ENCODE measurements around the gene MOG.

MOG gene

DNA sequence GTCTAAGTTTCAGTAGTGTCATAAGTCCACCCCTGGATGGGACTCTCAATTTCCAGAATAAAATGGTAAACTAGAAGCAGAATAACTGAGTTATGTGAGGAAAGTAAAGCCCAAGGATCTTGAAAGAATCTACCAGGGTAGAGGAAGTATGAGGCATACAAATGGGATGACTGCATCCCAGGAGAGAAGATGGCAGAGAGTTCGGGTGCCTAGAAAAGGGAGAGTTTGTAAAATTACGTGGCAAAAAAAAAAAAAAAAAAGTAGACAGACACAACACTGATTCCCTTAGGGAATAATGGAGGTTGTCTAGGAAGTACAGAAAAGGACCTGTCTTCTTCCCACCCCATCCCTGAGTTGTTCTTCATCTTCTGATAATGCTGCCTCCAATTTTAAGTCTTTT is 27.3 kb upstream of the MOG start:
- DNase-seq (ENCODE audit: low read depth), result no peak

DNA sequence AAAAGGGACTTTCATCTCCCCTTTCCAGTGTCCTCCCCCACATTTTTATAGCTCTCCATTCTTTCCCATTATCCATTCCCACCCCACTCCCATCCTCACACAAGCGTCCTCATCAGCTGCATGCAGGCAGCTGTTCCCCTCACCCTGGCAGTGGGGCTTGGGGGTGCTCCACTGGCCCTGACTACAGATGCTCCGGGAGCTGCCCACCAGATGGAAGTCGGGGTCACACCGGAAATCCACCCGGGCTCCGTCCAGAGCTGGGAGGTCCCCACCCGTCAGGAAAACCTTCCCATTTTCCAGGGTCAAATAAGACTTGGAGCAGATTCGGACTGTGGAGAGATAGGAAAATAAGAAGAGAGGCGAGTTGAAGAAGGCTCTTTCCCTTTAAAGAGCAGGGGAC is 26.6 kb upstream of the MOG start:
- no peak for DNase-seq (ENCODE audit: low read depth)
- no peak overlapping the region for H3K4me3 ChIP-seq (ENCODE audit: control insufficient read depth, low read depth, low read length)
- TF ChIP-seq, protein P1, sequence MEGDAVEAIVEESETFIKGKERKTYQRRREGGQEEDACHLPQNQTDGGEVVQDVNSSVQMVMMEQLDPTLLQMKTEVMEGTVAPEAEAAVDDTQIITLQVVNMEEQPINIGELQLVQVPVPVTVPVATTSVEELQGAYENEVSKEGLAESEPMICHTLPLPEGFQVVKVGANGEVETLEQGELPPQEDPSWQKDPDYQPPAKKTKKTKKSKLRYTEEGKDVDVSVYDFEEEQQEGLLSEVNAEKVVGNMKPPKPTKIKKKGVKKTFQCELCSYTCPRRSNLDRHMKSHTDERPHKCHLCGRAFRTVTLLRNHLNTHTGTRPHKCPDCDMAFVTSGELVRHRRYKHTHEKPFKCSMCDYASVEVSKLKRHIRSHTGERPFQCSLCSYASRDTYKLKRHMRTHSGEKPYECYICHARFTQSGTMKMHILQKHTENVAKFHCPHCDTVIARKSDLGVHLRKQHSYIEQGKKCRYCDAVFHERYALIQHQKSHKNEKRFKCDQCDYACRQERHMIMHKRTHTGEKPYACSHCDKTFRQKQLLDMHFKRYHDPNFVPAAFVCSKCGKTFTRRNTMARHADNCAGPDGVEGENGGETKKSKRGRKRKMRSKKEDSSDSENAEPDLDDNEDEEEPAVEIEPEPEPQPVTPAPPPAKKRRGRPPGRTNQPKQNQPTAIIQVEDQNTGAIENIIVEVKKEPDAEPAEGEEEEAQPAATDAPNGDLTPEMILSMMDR (conservative IDR thresholded peaks at IDR 0.05; ENCODE audit: control insufficient read depth, insufficient read depth, low read depth, low read length), result no peak

More for the DNA sequence above, 27.3 kb upstream of the MOG start:
- TF ChIP-seq, protein P1 (conservative IDR thresholded peaks at IDR 0.05; ENCODE audit: control insufficient read depth, insufficient read depth, low read depth, low read length), result no peak
- no peak overlapping the region for H3K4me3 ChIP-seq (ENCODE audit: control insufficient read depth, low read depth, low read length)

DNA sequence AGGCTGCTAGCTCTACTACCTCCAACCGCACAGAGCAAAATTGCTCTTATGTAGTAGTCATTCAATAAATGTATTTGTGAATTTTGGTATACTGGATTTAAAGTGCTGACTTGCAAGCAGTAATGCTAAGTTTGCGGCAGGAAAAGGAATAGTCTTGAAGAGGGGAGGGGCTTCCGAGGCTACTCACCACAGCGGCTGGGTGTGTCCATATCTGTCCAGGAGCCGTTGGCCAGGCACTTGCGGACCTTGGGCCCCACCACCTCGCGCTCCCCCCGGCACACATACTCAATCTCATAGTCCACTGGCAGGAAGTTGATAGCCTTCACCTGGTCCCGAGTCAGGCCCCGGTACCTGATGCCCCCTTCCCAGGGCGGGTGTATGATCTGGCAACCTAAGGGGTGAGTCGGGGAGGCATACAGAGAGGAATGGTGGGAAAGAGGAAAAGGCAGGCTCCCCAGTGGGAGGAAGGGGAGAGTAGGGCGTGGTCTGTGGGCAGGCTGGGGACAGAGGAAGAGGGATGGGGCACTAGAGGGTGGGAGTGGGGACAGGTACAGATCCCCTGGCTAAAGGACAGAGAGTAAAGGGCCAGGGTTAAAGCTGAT is 25.6 kb upstream of the MOG start:
- TF ChIP-seq, protein P1 (conservative IDR thresholded peaks at IDR 0.05; ENCODE audit: control insufficient read depth, insufficient read depth, low read depth, low read length), result no peak
- no peak for DNase-seq (ENCODE audit: low read depth)
- H3K4me3 ChIP-seq (ENCODE audit: control insufficient read depth, low read depth, low read length), result peak overlapping the region; percentile 60

DNA sequence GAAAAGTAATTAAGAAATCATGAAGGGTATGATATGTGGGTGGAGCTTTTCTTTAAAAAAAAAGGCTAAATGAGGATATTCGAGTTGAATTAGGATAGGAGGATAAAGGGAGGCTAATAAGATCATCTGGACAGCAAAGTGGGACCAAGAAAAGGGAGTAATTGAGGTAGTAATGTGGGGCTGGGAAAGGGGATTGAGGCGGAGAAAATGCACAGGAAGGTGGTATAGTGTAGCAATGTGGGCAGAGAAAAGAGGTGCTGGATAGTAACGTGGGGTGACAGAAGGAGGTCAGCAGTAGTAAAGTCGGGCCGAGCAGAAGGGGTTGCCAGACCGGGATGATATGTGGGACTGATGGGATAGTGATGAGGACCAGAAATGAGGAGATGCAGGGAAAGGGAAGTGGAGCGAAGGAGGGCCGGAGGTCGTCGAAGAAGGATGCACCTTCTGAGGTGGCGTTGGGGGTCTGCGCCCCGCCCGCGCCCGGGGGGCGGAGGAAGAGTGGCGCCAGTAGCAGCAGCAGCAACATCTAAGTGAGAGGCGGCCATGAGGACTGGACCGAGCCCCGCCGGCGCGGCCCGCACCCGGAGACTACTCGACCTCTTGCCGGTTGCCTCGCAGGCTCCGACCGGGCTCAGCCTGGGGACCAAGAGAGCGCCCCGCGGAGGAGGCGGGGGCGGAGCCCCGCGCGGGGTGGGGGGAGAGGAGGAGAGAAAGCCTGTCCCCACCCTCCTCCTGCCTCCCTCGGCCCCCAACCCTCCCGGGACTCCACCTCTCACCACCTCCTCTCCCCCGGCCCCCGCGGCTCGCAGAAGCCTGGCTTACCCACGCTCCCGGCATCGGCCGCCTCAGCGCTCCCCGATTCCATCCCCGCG is 24.8 kb upstream of the MOG start:
- TF ChIP-seq, protein P1 (conservative IDR thresholded peaks at IDR 0.05; ENCODE audit: control insufficient read depth, insufficient read depth, low read depth, low read length), result no peak

DNA sequence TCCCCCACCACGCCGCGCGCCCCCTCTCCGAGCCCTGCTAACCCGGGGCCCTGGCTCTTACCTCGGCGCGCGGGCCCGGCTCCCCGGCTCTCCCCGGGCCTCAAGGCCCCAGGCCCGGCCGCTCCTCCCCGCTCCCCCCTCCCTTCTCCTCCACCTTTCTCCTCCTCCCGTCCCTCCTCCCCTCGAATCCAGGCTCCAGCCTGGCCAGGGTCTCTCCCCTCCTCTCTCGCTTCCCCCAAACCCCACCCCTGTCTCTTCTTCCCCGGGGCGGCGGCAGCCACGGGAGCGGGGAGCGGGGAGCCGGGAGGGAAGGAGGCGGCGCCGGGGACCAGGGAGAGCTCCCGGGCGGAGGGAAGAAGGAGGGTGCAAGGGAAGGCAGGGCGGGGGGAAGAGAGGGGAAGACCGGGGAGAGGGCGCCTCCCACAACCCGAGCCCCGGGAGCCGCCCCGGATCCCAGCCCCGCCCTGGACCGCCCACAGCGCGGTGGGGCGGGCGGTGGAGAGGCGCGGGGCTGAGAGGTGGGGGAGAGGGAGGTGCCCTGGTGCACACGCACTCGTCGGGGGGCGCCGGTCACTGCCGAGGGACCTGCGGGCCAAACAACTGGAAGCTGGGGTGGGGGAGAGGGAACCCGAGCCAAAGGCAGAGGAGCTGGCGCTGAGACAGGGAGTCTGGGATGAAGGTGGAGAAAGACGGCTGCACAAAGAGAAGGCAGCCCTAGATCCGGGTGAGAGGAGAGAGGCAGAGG is 23.9 kb upstream of the MOG start, which contains the start of gene GABBR1:
Gene GABBR1 (minus strand): TSS at position 395 of the 745 bp plus-strand sequence. CDS start 798 bp downstream, outside the sequence.
- peak within 1 kb of the TSS; percentile 60 for H3K4me3 ChIP-seq (ENCODE audit: control insufficient read depth, low read depth, low read length)
- TF ChIP-seq, protein P1 (conservative IDR thresholded peaks at IDR 0.05; ENCODE audit: control insufficient read depth, insufficient read depth, low read depth, low read length), result no peak
- DNase-seq (ENCODE audit: low read depth), result peak; percentile 74

More for the DNA sequence above, 24.8 kb upstream of the MOG start:
- DNase-seq (ENCODE audit: low read depth), result peak; percentile 50
- peak overlapping the region; percentile 60 for H3K4me3 ChIP-seq (ENCODE audit: control insufficient read depth, low read depth, low read length)

DNA sequence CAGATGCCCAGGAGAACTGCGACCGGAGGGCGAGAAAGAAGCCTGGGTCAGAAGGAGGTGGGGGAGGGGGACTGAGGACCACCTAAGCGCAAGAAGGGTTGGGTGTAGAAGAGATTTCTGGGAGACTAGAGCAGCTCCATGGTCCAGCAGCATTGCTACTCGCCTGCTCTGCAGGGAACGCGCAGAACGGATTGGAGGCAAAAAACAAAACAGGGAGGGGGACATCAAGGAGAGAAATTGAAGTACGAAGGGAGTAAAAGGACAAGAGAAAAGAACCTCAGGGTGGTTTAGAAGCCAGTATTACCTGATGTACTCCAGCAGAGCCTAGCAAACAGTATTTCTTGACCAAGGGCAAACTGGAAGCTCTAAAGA is 23.4 kb upstream of the MOG start:
- TF ChIP-seq, protein P1 (conservative IDR thresholded peaks at IDR 0.05; ENCODE audit: control insufficient read depth, insufficient read depth, low read depth, low read length), result no peak
- DNase-seq (ENCODE audit: low read depth), result no peak
- peak overlapping the region; percentile 58 for H3K4me3 ChIP-seq (ENCODE audit: control insufficient read depth, low read depth, low read length)

All from fibroblast of mammary gland (primary cell).